Smooth muscle cell (in vitro differentiated cells): ENCODE data around the gene PJA2. TPM values are rescaled to one million over a fixed set of nuclear protein-coding genes. Genes with fewer than 3 reads are reported as not detected.

ENCODE experiments used
- DNase-seq: peaks from one replicate; lab custom pipeline; 2025; ENCODE audit not compliant: unreplicated experiment; lab: John Stamatoyannopoulos, UW
- H2AFZ ChIP-seq: fragments of 200-600 bp; sonication (generic); 2 replicates; pipeline ENCODE4 v1.6.0; 2016; ENCODE audit warnings: antibody characterized with exemption, low read depth, mild to moderate bottlenecking
- H3F3A ChIP-seq: fragments of 200-600 bp; sonication (generic); 2 replicates; pipeline ENCODE4 v1.6.0; 2017; ENCODE audit warnings: antibody characterized with exemption, low read depth
- H3K27ac ChIP-seq: fragments of 200-600 bp; sonication (generic); 2 replicates; pipeline ENCODE4 v1.5.1; 2016; ENCODE audit warnings: low read depth, mild to moderate bottlenecking
- H3K27me3 ChIP-seq: fragments of 200-600 bp; sonication (generic); 2 replicates; pipeline ENCODE4 v1.6.1; 2016; ENCODE audit warnings: low read depth, mild to moderate bottlenecking
- H3K36me3 ChIP-seq: fragments of 200-600 bp; sonication (generic); 2 replicates; pipeline ENCODE4 v1.5.1; 2016; ENCODE audit warnings: low read depth
- H3K4me1 ChIP-seq: fragments of 200-600 bp; sonication (generic); 2 replicates; pipeline ENCODE4 v1.5.1; 2016; ENCODE audit warnings: low read depth
- H3K4me2 ChIP-seq: fragments of 200-600 bp; sonication (generic); 2 replicates; pipeline ENCODE4 v1.6.0; 2016; ENCODE audit warnings: mild to moderate bottlenecking
- H3K4me3 ChIP-seq: fragments of 200-600 bp; sonication (generic); 2 replicates; pipeline ENCODE4 v1.5.1; 2016; ENCODE audit warnings: mild to moderate bottlenecking
- H3K79me2 ChIP-seq: fragments of 200-600 bp; sonication (generic); 2 replicates; pipeline ENCODE4 v1.6.0; 2016; ENCODE audit warnings: low read depth, mild to moderate bottlenecking
- H3K9ac ChIP-seq: fragments of 200-600 bp; sonication (generic); 2 replicates; pipeline ENCODE4 v1.6.0; 2016; ENCODE audit warnings: low read depth
- H3K9me3 ChIP-seq: fragments of 200-600 bp; sonication (generic); replicated peaks from 2 replicates; pipeline ENCODE4 v1.5.1; 2016; ENCODE audit warnings: low read depth
- H4K20me1 ChIP-seq: fragments of 200-600 bp; sonication (generic); 2 replicates; pipeline ENCODE4 v1.6.0; 2016; ENCODE audit warnings: low read depth
- CTCF ChIP-seq: fragments of 200-600 bp; sonication (generic); IDR thresholded peaks from 2 replicates; pipeline ENCODE4 v1.5.1; 2017; ENCODE audit warnings: borderline replicate concordance, mild to moderate bottlenecking, antibody characterized with exemption; ENCODE audit not compliant: insufficient read depth, poor library complexity, severe bottlenecking
- WGBS: methylation state at CpG from one replicate; pipeline ENCODE4 v1.1.7; 2016; ENCODE audit warnings: low lambda C conversion rate; 5-methylcytosine and 5-hydroxymethylcytosine counted together
- polyA plus RNA-seq: library from polyadenylated mRNA; unstranded; fragments of >200 nt; fragmentation: Nextera tagmentation; extraction: Ambion mirVana; gene quantifications from 2 replicates; pipeline ENCODE4 v1.2.1, GENCODE V29; 2016
- total RNA-seq: library from RNA; depleted of rRNA; stranded (reverse); fragments of >200 nt; gene quantifications from 2 replicates; pipeline ENCODE4 v1.2.3, GENCODE V29; 2014

PJA2 gene
- total and polyA plus RNA-seq, 2 experiments from 2014 or later, result 84.0 to 183 TPM

GRCh38 chr5:109413458-109413857 is 3.7 kb upstream of the PJA2 start:
- no peak overlapping the region for H3K4me3 ChIP-seq

GRCh38 chr5:109412981-109413402 is 3.2 kb upstream of the PJA2 start:
- Histone ChIP-seq H3K4me3 (no peak overlapping the region), H3K79me2 (peaks cover 13% of the 10 kb centered on the region), H3K36me3 (no peaks in the 10 kb centered on the region), H3K4me2 (no peak overlapping the region), H2AFZ (peak overlapping the region; percentile 38), H3K9ac (no peak overlapping the region), H3K27me3 (no peaks in the 10 kb centered on the region), H3K4me1 (peaks cover 26% of the 10 kb centered on the region), H3K9me3 (no peaks in the 10 kb centered on the region), H4K20me1 (peaks cover 13% of the 10 kb centered on the region), H3K27ac (peak overlapping the region; percentile 97), H3F3A (no peaks in the 10 kb centered on the region)
- no peak for TF ChIP-seq CTCF
- whole genome bisulfite sequencing, result 12% methylated on average over 1 of the region's 1 CpG
- DNase-seq, result no peak

More at GRCh38 chr5:109413458-109413857, 3.7 kb upstream of the PJA2 start:
- DNase-seq, result no peak
- Histone ChIP-seq H3K4me2 (no peak overlapping the region), H3K27me3 (no peaks in the 10 kb centered on the region), H3K9me3 (no peaks in the 10 kb centered on the region), H2AFZ (no peak overlapping the region), H3K4me1 (peaks cover 23% of the 10 kb centered on the region), H3K9ac (no peak overlapping the region), H3K79me2 (peaks cover 8% of the 10 kb centered on the region), H3K36me3 (no peaks in the 10 kb centered on the region), H3F3A (no peaks in the 10 kb centered on the region), H4K20me1 (peaks cover 8% of the 10 kb centered on the region), H3K27ac (peak overlapping the region; percentile 97)
- TF ChIP-seq CTCF, result no peak

DNA sequence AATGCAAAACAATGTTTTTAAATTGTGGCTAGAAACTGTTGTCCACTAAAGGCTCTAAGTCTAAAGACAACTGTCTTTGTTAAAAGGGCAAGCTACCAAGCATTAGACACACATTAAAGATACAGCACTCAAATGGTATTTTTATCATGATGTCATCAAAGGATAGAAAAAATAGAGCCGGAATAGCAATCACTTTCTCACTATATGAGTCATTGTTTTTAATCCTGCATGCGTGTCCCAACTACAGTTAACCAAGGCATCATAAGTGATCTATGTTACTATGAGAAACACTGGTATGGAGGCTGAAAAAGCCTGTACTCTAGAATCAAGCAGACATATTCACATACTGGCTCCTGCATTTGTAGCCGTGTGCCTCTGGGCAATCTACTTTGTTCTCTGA is 1.9 kb upstream of the PJA2 start:
- Histone ChIP-seq H3K4me3 (peak overlapping the region; percentile 57), H2AFZ (no peak overlapping the region), H3K27ac (peak overlapping the region; percentile 97), H3K4me1 (peaks cover 35% of the 10 kb centered on the region), H3K4me2 (peak overlapping the region; percentile 85), H3K36me3 (no peaks in the 10 kb centered on the region), H4K20me1 (peaks cover 26% of the 10 kb centered on the region), H3K27me3 (no peaks in the 10 kb centered on the region), H3F3A (no peaks in the 10 kb centered on the region), H3K9me3 (no peaks in the 10 kb centered on the region), H3K9ac (peak overlapping the region; percentile 90), H3K79me2 (peaks cover 26% of the 10 kb centered on the region)
- 34% methylated on average over 3 of the region's 3 CpGs for WGBS
- DNase-seq, result no peak
- no peak for TF ChIP-seq CTCF

DNA sequence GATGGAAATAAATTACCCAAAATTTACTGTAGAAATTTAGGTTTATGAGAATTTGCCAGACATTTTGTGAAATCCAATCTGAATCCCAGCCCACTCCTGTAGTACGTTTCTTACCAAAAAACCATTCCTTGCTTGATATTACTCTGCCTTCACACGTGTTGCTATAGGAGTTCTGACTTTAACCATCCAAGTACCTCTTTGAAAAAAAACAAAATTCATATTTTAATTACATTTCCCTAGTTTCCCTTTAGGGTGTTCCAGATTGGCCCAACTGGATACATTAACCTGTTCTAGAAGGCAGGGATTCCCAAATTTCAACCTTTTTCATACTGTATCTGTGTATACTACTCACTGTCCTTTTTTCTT is 1.4 kb upstream of the PJA2 start:
- H3K27ac ChIP-seq, result peak overlapping the region; percentile 97

More for the DNA sequence above, 1.4 kb upstream of the PJA2 start:
- Histone ChIP-seq H3K4me3 (peak overlapping the region; percentile 57), H3K9me3 (no peaks in the 10 kb centered on the region), H3F3A (no peaks in the 10 kb centered on the region), H3K4me2 (peak overlapping the region; percentile 85), H2AFZ (peak overlapping the region; percentile 2), H3K27me3 (no peaks in the 10 kb centered on the region), H3K79me2 (peaks cover 31% of the 10 kb centered on the region), H3K36me3 (no peaks in the 10 kb centered on the region), H3K4me1 (peaks cover 35% of the 10 kb centered on the region), H3K9ac (peak overlapping the region; percentile 90), H4K20me1 (peaks cover 31% of the 10 kb centered on the region)
- no peak for DNase-seq
- WGBS, result 6% methylated on average over 2 of the region's 2 CpGs
- TF ChIP-seq CTCF, result no peak
